Stimulated activated CD8-positive, alpha-beta memory T cell treated with anti-CD3 and anti-CD28 coated beads, Interleukin-2, amount 100 ng/mL, for 1 hour (primary cell): ENCODE measurements around the gene ZFP57.

ENCODE experiments used
- DNase-seq, 2 donors: peaks; one replicate each; pipeline ENCODE4 v3.0.0-alpha.2; 2020; ENCODE audit warnings: low read depth in 2 of 2

ZFP57 gene

DNA sequence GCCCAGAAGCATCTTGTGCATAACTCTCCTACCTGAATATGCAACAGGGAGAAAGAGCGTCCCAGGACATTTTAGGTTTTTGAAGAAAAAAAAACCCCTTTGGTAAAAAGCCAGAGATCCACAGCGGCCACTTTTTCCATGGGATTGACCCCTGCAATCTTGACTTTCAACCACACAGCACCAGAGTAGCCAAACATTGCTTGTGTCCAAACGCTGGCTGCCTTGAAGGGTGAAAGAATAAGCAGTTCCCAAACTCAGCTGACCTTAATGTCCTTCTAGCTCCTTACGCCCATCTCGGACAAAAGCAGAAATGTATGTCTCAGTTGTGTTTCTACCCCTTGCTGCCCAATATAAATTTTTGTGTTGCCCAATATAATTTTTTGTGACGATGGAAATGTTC lies 25.3 kb downstream of the ZFP57 start:
- no peak for DNase-seq

DNA sequence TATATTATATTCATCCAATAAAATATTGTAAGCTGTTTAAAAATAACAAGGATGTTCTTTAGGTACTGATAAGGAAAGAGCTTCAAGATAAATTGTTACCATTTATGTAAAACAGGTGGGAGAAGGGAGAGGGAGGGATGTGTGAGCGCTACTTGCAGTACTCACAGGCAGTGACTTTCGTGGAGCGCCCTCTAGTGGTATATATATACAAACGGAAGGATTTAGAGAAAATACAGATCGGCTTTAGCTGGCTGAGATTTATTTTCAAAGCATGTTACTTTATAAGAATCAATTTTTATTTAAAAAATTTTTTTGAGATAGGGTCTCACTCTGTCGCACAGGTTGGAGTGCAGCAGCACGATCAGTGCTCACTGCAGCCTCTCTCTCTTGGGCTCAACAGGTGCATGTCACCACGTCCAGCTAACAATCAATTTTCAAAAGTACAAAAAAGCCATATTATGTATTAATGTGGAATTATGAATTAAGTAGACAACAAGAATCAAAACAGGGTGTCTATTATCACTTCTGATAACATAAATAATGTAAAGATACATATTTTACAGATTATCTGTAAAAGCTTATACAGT lies 27.4 kb downstream of the ZFP57 start:
- peak in 1 of 2 donors; percentile 21 for DNase-seq

DNA sequence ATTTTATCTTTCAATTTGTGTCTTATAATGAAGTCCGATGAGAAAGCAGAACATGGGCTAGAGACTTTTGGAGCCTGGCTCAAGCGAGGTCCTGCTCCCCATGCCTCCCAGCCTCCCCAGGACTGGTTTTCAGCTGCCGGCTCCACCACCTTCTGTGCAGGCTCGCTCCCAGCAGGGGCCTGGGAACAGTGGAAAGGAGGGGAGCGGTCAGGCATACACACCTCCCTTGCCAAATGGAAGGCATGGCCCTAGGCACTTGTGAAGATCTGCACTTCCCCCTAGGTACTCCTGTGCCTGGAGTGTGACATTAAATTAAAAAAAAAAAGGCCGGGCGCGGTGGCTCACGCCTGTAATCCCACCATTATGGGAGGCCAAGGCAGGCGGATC lies 28.8 kb downstream of the ZFP57 start:
- no peak for DNase-seq

DNA sequence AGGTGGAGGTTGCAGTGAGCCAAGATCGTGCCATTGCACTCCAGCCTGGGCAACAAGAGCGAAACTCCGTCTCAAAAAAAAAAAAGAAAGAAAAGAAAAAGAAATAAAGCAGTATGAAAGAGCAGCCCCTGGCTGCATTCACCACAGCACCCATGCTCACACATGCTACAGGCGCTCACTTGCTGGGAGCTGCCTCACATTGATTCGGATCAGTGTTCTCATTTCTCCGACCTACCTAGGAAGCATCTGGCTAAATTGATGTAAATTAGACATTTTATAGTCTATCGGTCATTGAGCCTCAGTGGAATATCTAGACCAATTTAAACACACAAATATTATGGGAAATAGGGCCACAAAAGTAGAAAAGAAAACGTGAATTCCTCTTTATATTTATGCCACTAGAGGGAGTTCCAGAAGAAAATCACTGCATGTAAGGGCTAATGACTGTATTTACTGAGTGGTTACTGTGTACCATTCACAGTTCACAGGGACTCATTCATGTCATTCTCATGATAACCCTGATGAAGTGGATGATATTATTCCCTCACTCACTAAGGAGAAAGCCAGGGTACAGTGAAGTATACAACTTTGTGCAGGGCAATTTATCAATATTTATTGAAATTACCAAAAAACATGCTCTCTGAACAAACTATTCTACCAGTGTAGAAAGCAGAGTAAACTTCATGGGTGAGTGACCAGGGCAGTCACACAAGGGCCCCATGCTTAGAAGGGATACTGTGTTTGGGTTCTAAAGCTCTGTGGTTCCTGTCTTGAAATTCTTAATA lies 29.3 kb downstream of the ZFP57 start:
- no peak for DNase-seq

DNA sequence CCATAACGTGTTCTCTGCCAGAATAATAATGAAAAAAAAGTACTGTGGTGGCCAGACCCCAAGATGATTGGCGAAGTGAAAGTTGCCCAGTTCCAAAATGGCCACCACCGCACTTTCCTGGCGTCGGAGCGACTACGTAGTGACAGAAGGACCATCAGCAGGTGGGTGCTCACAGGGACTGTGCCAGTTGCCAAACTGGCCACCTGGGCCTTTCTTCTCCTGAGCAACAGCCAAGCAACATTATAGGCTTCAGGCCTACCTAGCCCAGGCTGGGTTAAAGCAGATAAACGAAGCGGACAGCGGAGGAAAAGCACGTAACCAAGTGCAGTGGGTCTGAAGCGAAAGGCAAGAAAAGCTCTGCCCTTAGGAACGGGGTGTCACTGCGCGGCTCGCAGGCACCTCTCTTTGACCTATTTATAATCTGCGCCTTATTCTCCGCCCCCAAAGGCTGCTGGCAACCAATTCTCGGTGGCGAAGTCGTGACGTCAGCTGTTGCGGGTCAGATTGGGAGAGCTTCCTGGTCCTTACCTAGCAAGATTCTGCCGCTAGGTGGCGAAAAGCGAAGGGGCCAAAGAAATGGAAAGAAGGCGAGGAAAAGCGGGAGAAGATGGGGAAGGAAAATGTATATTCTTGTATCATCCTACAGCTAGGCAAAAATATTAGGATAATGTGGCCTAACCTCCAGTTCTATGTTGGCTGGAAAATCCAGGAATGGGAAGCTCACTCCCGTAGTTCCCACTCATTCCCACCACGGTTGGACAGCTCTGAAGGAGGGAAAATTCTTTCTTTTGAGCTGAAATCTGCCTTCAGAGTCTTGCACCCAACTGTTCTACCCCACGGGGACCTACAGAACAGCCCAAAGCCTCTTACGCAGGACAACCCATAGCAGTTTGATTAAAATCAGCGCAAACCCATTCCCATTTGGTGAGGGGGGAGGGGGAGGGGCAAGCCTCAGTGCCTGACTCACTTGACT lies 31.0 kb downstream of the ZFP57 start:
- peak; percentile 96 for DNase-seq

DNA sequence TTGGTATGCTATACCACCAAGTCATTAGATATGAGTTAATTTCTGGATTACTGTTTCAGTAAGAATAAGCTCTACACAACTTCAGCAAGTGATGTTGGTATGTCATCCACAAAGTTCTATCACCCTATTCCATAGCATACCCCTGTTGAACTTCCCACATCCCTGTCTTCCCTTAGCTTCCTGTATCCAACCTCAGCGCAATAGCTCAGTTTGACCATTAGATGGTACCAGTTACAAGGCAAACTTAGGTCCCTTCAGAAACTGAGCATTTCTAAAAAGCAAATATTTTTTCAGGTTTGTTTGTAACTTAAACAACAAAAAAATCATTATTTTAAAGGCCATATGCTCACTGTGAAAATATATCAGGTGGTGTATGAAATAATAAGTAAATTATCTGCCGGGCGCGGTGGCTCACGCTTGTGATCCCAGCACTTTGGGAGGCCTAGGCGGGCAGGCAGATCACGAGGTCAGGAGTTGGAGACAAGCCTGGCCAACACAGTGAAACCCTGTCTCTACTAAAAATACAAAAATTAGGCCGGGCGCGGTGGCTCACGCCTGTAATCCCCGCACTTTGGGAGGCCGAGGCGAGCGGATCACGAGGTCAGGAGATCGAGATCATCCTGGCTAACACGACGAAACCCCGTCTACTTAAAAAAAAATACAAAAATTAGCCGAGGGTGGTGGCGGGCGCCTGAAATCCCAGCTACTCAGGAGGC lies 32.9 kb downstream of the ZFP57 start:
- no peak for DNase-seq

DNA sequence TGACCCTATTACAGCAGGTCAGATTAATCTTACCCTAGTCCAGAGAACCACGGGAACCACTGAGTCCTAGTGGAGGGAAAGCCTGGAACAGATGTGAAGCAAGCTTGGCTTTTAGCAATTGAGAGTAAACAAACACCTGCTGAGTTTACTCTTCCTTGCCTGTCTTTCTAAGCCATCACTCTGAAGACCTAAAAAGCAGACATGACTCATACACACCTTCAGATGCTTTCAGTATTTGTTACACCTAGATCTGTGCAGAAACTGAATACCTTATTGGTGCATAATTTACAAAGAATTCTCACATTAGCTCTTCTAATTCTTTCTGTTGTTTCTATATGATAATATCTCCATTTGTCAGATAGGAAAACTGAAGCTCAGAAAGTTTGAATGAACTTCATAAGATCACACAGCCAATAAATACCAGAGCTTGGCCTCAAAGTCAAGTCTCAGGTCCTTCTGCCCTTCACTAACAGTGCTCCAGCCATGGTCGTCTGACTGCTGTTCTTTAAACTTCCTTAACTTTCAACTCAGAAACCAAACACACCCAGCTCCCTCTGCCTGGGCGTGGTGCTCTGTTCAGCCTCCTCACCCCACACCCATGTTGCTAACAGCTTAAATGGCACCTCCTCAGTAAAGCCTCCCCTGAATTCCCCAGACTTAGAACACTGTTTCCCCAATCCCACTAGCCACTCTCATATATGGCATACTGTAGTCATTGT lies 39.4 kb downstream of the ZFP57 start:
- DNase-seq = no peak

DNA sequence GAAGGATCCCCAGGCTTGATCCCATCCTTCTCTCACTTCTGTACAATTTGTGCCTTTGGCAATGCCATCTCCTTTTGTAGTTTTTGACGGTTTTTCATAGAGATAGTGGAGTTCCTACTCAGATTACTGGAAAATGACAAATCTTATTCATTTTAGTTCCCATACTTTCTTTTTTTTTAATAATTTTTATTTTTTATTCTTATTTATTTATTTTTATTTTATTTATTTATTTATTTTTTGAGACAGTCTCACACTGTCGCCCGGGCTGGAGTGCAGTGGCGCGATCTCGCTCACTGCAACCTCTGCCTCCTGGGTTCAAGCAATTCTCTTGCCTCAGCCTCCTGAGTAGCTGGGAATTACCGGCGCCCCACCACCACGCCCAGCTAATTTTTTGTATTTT lies 43.7 kb downstream of the ZFP57 start:
- no peak for DNase-seq

DNA sequence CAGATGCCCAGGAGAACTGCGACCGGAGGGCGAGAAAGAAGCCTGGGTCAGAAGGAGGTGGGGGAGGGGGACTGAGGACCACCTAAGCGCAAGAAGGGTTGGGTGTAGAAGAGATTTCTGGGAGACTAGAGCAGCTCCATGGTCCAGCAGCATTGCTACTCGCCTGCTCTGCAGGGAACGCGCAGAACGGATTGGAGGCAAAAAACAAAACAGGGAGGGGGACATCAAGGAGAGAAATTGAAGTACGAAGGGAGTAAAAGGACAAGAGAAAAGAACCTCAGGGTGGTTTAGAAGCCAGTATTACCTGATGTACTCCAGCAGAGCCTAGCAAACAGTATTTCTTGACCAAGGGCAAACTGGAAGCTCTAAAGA lies 47.4 kb downstream of the ZFP57 start:
- no peak for DNase-seq

DNA sequence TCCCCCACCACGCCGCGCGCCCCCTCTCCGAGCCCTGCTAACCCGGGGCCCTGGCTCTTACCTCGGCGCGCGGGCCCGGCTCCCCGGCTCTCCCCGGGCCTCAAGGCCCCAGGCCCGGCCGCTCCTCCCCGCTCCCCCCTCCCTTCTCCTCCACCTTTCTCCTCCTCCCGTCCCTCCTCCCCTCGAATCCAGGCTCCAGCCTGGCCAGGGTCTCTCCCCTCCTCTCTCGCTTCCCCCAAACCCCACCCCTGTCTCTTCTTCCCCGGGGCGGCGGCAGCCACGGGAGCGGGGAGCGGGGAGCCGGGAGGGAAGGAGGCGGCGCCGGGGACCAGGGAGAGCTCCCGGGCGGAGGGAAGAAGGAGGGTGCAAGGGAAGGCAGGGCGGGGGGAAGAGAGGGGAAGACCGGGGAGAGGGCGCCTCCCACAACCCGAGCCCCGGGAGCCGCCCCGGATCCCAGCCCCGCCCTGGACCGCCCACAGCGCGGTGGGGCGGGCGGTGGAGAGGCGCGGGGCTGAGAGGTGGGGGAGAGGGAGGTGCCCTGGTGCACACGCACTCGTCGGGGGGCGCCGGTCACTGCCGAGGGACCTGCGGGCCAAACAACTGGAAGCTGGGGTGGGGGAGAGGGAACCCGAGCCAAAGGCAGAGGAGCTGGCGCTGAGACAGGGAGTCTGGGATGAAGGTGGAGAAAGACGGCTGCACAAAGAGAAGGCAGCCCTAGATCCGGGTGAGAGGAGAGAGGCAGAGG lies 48.0 kb downstream of the ZFP57 start, which contains the start of gene GABBR1:
TSS of gene GABBR1 (minus strand) at position 395 of the 745 bp plus-strand sequence. CDS start 798 bp downstream, outside the sequence.
- peak in 1 of 2 donors; percentile 40 for DNase-seq

DNA sequence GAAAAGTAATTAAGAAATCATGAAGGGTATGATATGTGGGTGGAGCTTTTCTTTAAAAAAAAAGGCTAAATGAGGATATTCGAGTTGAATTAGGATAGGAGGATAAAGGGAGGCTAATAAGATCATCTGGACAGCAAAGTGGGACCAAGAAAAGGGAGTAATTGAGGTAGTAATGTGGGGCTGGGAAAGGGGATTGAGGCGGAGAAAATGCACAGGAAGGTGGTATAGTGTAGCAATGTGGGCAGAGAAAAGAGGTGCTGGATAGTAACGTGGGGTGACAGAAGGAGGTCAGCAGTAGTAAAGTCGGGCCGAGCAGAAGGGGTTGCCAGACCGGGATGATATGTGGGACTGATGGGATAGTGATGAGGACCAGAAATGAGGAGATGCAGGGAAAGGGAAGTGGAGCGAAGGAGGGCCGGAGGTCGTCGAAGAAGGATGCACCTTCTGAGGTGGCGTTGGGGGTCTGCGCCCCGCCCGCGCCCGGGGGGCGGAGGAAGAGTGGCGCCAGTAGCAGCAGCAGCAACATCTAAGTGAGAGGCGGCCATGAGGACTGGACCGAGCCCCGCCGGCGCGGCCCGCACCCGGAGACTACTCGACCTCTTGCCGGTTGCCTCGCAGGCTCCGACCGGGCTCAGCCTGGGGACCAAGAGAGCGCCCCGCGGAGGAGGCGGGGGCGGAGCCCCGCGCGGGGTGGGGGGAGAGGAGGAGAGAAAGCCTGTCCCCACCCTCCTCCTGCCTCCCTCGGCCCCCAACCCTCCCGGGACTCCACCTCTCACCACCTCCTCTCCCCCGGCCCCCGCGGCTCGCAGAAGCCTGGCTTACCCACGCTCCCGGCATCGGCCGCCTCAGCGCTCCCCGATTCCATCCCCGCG lies 48.9 kb downstream of the ZFP57 start:
- peak in 1 of 2 donors; percentile 38 for DNase-seq

DNA sequence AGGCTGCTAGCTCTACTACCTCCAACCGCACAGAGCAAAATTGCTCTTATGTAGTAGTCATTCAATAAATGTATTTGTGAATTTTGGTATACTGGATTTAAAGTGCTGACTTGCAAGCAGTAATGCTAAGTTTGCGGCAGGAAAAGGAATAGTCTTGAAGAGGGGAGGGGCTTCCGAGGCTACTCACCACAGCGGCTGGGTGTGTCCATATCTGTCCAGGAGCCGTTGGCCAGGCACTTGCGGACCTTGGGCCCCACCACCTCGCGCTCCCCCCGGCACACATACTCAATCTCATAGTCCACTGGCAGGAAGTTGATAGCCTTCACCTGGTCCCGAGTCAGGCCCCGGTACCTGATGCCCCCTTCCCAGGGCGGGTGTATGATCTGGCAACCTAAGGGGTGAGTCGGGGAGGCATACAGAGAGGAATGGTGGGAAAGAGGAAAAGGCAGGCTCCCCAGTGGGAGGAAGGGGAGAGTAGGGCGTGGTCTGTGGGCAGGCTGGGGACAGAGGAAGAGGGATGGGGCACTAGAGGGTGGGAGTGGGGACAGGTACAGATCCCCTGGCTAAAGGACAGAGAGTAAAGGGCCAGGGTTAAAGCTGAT lies 49.6 kb downstream of the ZFP57 start:
- no peak for DNase-seq

DNA sequence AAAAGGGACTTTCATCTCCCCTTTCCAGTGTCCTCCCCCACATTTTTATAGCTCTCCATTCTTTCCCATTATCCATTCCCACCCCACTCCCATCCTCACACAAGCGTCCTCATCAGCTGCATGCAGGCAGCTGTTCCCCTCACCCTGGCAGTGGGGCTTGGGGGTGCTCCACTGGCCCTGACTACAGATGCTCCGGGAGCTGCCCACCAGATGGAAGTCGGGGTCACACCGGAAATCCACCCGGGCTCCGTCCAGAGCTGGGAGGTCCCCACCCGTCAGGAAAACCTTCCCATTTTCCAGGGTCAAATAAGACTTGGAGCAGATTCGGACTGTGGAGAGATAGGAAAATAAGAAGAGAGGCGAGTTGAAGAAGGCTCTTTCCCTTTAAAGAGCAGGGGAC lies 50.6 kb downstream of the ZFP57 start:
- DNase-seq = no peak

DNA sequence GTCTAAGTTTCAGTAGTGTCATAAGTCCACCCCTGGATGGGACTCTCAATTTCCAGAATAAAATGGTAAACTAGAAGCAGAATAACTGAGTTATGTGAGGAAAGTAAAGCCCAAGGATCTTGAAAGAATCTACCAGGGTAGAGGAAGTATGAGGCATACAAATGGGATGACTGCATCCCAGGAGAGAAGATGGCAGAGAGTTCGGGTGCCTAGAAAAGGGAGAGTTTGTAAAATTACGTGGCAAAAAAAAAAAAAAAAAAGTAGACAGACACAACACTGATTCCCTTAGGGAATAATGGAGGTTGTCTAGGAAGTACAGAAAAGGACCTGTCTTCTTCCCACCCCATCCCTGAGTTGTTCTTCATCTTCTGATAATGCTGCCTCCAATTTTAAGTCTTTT lies 51.4 kb downstream of the ZFP57 start:
- DNase-seq = no peak

DNA sequence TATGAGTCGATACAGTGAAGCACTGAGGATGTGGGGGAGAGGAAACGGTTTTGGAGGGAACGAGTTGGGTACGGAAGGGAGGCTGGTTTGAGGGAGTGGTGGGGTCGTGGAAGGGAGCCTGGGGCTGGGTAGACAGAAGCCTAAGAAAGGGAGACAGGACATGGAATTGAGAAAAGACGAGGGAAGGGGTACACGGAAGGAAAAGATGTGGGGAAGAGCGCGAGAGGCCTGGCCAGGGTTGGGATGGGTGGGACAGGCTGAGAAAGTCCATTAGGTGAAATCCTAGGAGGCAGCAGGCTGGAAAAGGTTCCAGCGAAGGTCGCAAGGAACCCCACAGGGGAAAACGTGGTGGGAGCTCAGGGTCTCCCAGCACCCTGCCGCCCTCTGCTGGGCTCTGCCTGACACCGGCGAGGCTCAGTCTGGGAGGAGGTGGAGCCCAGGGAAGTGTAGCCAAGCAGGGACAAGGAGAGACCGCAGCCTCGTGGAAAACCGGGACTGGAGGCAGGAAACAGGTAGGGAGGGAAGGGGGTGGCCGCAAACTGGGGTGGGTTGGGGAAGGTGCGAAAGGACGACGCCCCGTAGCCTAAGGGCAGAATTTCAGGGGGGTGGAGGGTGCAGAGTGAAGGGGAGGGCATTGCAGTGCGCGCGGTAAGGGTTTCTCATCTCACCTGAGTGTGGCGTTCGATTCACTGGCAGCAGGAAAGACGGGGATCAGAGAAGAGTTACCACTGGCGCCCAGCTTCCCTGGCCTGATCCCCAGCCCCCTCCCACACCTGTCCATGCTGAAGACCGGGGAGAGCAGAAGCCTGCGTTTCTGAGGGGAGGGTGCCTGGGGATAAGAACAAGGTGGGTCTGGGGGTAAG lies 52.3 kb downstream of the ZFP57 start:
- DNase-seq = peak in 1 of 2 donors; percentile 36

DNA sequence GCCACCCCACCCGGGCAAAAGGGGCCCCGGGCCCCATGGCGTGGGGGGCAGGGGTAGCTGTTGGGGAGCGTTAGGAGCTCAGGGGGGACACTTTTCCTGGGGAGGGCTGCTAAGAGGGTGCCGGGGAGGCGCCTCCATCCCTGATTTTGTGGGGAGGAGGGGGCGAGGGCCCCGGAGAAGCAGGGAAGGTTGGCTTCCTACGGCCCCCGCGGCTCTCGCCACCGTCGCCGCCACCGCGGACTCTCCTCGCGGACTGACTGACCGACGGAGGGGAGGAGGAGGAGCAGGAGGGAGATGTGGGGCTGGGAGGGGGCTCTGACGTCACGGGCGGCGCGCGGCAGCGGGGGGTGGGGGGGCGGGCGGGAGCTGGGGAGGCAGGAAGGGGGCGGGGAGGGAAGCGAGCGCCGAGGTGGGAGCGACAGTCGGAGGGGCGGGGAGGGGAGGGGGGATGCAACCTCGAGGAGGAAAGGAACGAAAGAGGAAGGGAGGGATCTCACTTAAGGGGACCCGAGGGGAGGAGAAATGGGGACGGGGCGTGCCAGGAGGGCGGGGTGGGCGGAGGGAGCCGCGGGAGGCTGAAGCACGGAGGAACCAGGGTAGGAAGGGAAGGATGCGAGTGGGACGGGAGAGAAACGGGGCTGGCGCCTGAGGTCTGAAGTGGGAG lies 53.1 kb downstream of the ZFP57 start:
- peak in 1 of 2 donors; percentile 24 for DNase-seq
